ENCODE measurements around the gene IL36B. TPM values are rescaled to one million over a fixed set of nuclear protein-coding genes. Genes with fewer than 3 reads are reported as not detected.

The IL36B gene
- total and polyA plus RNA-seq, 2 donors (not counting 1 experiment from before 2014, with no cell fraction given), result not detected

- Histone ChIP-seq H3K4me2 (replicated peaks; ENCODE audit: low read depth, low read length, poor library complexity, severe bottlenecking) (no peak overlapping the region), H3K4me3 (ENCODE audit: control extremely low read depth in 1 of 5, extremely low read depth in 1 of 5, insufficient read depth in 1 of 5, low read depth in 2 of 5, low read length in 4 of 5) (no peak overlapping the region), H3K79me2 (ENCODE audit: control insufficient read depth, insufficient read depth, low read length) (no peaks in the 10 kb centered on the region), H3K36me3 (replicated peaks in 1 of 2; ENCODE audit: control extremely low read depth in 1 of 2, control insufficient read depth in 1 of 2, extremely low read depth in 1 of 2, insufficient read depth in 2 of 2, low read length in 1 of 2) (no peaks in the 10 kb centered on the region), H3K9me3 (ENCODE audit: control extremely low read depth in 1 of 3, control insufficient read depth in 2 of 3, insufficient read depth in 1 of 3, low read length in 2 of 3) (no peaks in the 10 kb centered on the region), H3K27me3 (replicated peaks in 1 of 4; ENCODE audit: control extremely low read depth in 1 of 4, control insufficient read depth in 3 of 4, insufficient read depth in 4 of 4, low read length in 3 of 4) (peaks cover 0 to 2% (median 0%) of the 10 kb centered on the region in 4 experiments), H3K9ac (ENCODE audit: low read length) (no peak overlapping the region), H3K27ac (ENCODE audit: low read length in 2 of 2) (no peak overlapping the region), H3K4me1 (ENCODE audit: control insufficient read depth in 2 of 2, insufficient read depth in 2 of 2, low read length in 2 of 2) (no peaks in the 10 kb centered on the region), H4K20me1 (ENCODE audit: control insufficient read depth, insufficient read depth, low read length, poor library complexity, severe bottlenecking) (no peaks in the 10 kb centered on the region), H2AFZ (ENCODE audit: insufficient read depth, low read depth, low read length, poor library complexity, severe bottlenecking) (no peak overlapping the region)
- intact Hi-C loops (cut with micrococcal nuclease), result no loop called here
- Mint-ChIP-seq H3K4me1 (no peaks in the 10 kb centered on the region), H3K4me3 (no peak overlapping the region), H3K9me3 (ENCODE audit: insufficient read depth) (no peaks in the 10 kb centered on the region), H3K27ac (no peak overlapping the region), H3K27me3 (peaks cover 38% of the 10 kb centered on the region)
- DNase-seq (no peak), ATAC-seq (ENCODE audit: low read depth) (no peak)
- POLR2A ChIA-PET, result no interaction called here
- CTCF ChIA-PET, result no interaction called here
- TF ChIP-seq CTCF (IDR thresholded peaks at IDR 0.05) (no peak), EZH2 (IDR thresholded peaks at IDR 0.05; ENCODE audit: borderline replicate concordance, insufficient read depth, low read depth, low read length, poor library complexity, severe bottlenecking) (no peak)
- WGBS (ENCODE audit: insufficient coverage), result no CpG with 5 or more reads among the region's 2 CpGs
Observed at GRCh38 chr2:113010088-113010487, 42.6 kb downstream of the IL36B start.

GRCh38 chr2:113009622-113010021 is 43.0 kb downstream of the IL36B start:
- Histone ChIP-seq H2AFZ (ENCODE audit: insufficient read depth, low read depth, low read length, poor library complexity, severe bottlenecking) (no peak overlapping the region), H3K27me3 (replicated peaks in 1 of 4; ENCODE audit: control extremely low read depth in 1 of 4, control insufficient read depth in 3 of 4, insufficient read depth in 4 of 4, low read length in 3 of 4) (no peaks in the 10 kb centered on the region), H3K27ac (ENCODE audit: low read length in 2 of 2) (no peak overlapping the region), H3K4me3 (ENCODE audit: control extremely low read depth in 1 of 5, extremely low read depth in 1 of 5, insufficient read depth in 1 of 5, low read depth in 2 of 5, low read length in 4 of 5) (no peak overlapping the region), H3K36me3 (replicated peaks in 1 of 2; ENCODE audit: control extremely low read depth in 1 of 2, control insufficient read depth in 1 of 2, extremely low read depth in 1 of 2, insufficient read depth in 2 of 2, low read length in 1 of 2) (no peaks in the 10 kb centered on the region), H3K9me3 (ENCODE audit: control extremely low read depth in 1 of 3, control insufficient read depth in 2 of 3, insufficient read depth in 1 of 3, low read length in 2 of 3) (no peaks in the 10 kb centered on the region), H3K4me2 (replicated peaks; ENCODE audit: low read depth, low read length, poor library complexity, severe bottlenecking) (no peak overlapping the region), H4K20me1 (ENCODE audit: control insufficient read depth, insufficient read depth, low read length, poor library complexity, severe bottlenecking) (no peaks in the 10 kb centered on the region), H3K4me1 (ENCODE audit: control insufficient read depth in 2 of 2, insufficient read depth in 2 of 2, low read length in 2 of 2) (no peaks in the 10 kb centered on the region), H3K79me2 (ENCODE audit: control insufficient read depth, insufficient read depth, low read length) (no peaks in the 10 kb centered on the region), H3K9ac (ENCODE audit: low read length) (no peak overlapping the region)
- H3K4me1 Mint-ChIP-seq, result no peaks in the 10 kb centered on the region
- H3K9me3 Mint-ChIP-seq (ENCODE audit: insufficient read depth), result no peaks in the 10 kb centered on the region
- CTCF ChIA-PET, result no interaction called here
- no peak overlapping the region for H3K4me3 Mint-ChIP-seq
- H3K27ac Mint-ChIP-seq, result no peak overlapping the region
- ATAC-seq (ENCODE audit: low read depth), result no peak
- TF ChIP-seq EZH2 (IDR thresholded peaks at IDR 0.05; ENCODE audit: borderline replicate concordance, insufficient read depth, low read depth, low read length, poor library complexity, severe bottlenecking), result no peak
- TF ChIP-seq CTCF (IDR thresholded peaks at IDR 0.05), result no peak
- peaks cover 33% of the 10 kb centered on the region for H3K27me3 Mint-ChIP-seq
- intact Hi-C loops (cut with micrococcal nuclease), result no loop called here
- no peak for DNase-seq
- POLR2A ChIA-PET, result no interaction called here
- WGBS (ENCODE audit: insufficient coverage), result no CpG with 5 or more reads among the region's 1 CpG
